Lower leg skin (tissue), 4 donors: ENCODE measurements around the gene TPK1. TPM values are rescaled to one million over a fixed set of nuclear protein-coding genes. Genes with fewer than 3 reads are reported as not detected.

Source experiments
- DNase-seq, 2 donors: peaks; one replicate each; pipeline ENCODE4 v3.0.0-alpha.2; 2019; ENCODE audit warnings: low spot score in 2 of 2
- H3K4me3 ChIP-seq: fragments of 200-600 bp; sonication (generic); 2 replicates; pipeline ENCODE4 v1.5.1; 2017; ENCODE audit warnings: mild to moderate bottlenecking, low read depth; ENCODE audit not compliant: poor library complexity, severe bottlenecking
- CTCF ChIP-seq, 3 donors: fragments of 450-650 bp; IDR thresholded peaks; one replicate each; pipeline ENCODE4 v1.5.1; 2016; ENCODE audit warnings: antibody characterized with exemption in 3 of 3, mild to moderate bottlenecking in 3 of 3, moderate library complexity in 2 of 3
- POLR2A ChIP-seq, 2 donors: fragments of 450-650 bp; IDR thresholded peaks; one replicate each; pipeline ENCODE4 v1.6.1; 2016 to 2017; ENCODE audit warnings: antibody characterized with exemption in 2 of 2, mild to moderate bottlenecking in 1 of 2, moderate library complexity in 1 of 2
- WGBS, 2 donors: methylation state at CpG; one replicate each; pipeline ENCODE4 v1.1.5; 2018; 5-methylcytosine and 5-hydroxymethylcytosine counted together
- intact Hi-C: fragments of 100-400 bp; cut with DNase I; formaldehyde crosslinking; loops from one replicate; pipeline ENCODE4 v1.15.0; 2023; ENCODE audit warnings: low total_unique reads
- total RNA-seq, 4 donors: library from RNA; depleted of rRNA; stranded (reverse); fragments of >200 nt; gene quantifications; one replicate each; pipeline ENCODE4 v1.1.0, GENCODE V29; 2016

Gene TPK1
- total RNA-seq, 4 donors from 2014 or later = 1.1 to 5.5 (median 3.3) TPM

- no peak for TF ChIP-seq CTCF (IDR thresholded peaks at IDR 0.05)
- no peak for TF ChIP-seq POLR2A (IDR thresholded peaks at IDR 0.05)
- 82 to 83% methylated on average over 3 of the region's 3 CpGs for WGBS, 2 donors
- no peak overlapping the region for H3K4me3 ChIP-seq
- intact Hi-C loops = no loop called here
- DNase-seq = no peak
Measured at GRCh38 chr7:144866189-144866588, 30.3 kb upstream of the TPK1 start.

GRCh38 chr7:144863320-144863647 lies 27.4 kb upstream of the TPK1 start:
- DNase-seq = no peak
- intact Hi-C loops = no loop called here
- WGBS, 2 donors = 90 to 91% methylated on average over 5 of the region's 5 CpGs
- TF ChIP-seq CTCF (IDR thresholded peaks at IDR 0.05) (no peak), POLR2A (IDR thresholded peaks at IDR 0.05) (no peak)
- H3K4me3 ChIP-seq = no peak overlapping the region

- WGBS, 2 donors = 95 to 96% methylated on average over 2 of the region's 2 CpGs
- intact Hi-C loops = no loop called here
- DNase-seq = no peak
- TF ChIP-seq POLR2A (IDR thresholded peaks at IDR 0.05) = no peak
- no peak for TF ChIP-seq CTCF (IDR thresholded peaks at IDR 0.05)
- no peak overlapping the region for H3K4me3 ChIP-seq
Measured at GRCh38 chr7:144862612-144863319, 26.9 kb upstream of the TPK1 start.

GRCh38 chr7:144859739-144860138 lies 23.9 kb upstream of the TPK1 start:
- TF ChIP-seq CTCF (IDR thresholded peaks at IDR 0.05) = no peak
- no peak for TF ChIP-seq POLR2A (IDR thresholded peaks at IDR 0.05)
- no peak overlapping the region for H3K4me3 ChIP-seq
- WGBS, 2 donors = 53 to 59% methylated on average over 3 of the region's 3 CpGs
- intact Hi-C loops = no loop called here
- DNase-seq = no peak

DNA sequence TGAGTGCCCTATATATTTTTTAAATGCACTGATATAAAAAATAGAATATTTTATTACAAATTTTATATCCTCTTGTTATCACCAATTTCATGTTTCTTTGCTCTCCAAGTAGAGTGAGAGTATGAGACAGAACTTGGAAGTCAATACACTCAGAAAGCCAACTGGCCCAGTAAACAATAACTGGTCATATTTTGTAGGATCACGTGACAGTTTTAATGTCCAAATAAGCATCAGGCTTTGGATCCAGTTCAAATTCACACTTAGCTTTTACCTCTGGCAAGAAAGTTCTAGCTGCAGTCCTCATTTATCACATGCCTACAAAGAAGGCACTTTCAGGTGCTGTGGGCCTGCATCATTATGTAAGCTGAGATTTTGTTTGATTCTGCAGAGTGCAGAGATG lies 21.6 kb upstream of the TPK1 start:
- TF ChIP-seq CTCF (IDR thresholded peaks at IDR 0.05) = no peak
- TF ChIP-seq POLR2A (IDR thresholded peaks at IDR 0.05) = no peak
- 34 to 52% methylated on average over 1 of the region's 1 CpG for WGBS, 2 donors
- H3K4me3 ChIP-seq = no peak overlapping the region
- no peak for DNase-seq
- intact Hi-C loops = no loop called here

- no peak for DNase-seq
- WGBS, 2 donors = 51 to 55% methylated on average over 3 of the region's 3 CpGs
- intact Hi-C loops = no loop called here
- TF ChIP-seq CTCF (IDR thresholded peaks at IDR 0.05) = no peak
- TF ChIP-seq POLR2A (IDR thresholded peaks at IDR 0.05) = no peak
- H3K4me3 ChIP-seq = no peak overlapping the region
Measured at GRCh38 chr7:144854839-144855424, 19.1 kb upstream of the TPK1 start.
